PC-9 (cell line): ENCODE data around the gene SV2C. TPM values are rescaled to one million over a fixed set of nuclear protein-coding genes. Genes with fewer than 3 reads are reported as not detected.

Source experiments
- BruUV-seq: library from RNA; stranded (reverse); fragments of 400-500 nt; replicated peaks from 2 replicates; lab custom pipeline; 2021; lab: Mats Ljungman, UMichigan
- CTCF ChIA-PET: fragments of 300-600 bp; sonication (Branson Sonifier 250); formaldehyde crosslinking; loops from one replicate; lab custom pipeline; 2022; ENCODE audit warnings: antibody characterized with exemption; lab: Charles Lee
- POLR2A ChIA-PET: fragments of 300-600 bp; sonication (Branson Sonifier 250); formaldehyde crosslinking; loops from one replicate; lab custom pipeline; 2022; ENCODE audit warnings: antibody characterized with exemption; ENCODE audit not compliant: unreplicated experiment; lab: Charles Lee
- DNase-seq, 2 experiments: peaks; one replicate each; pipeline versions ENCODE4 v3.0.0 to v3.0.0-alpha.2; 2015 to 2022; ENCODE audit warnings: mixed read lengths in 1 of 2
- H2AFZ ChIP-seq: fragments of 200-600 bp; sonication (generic); 2 replicates; pipeline ENCODE4 v1.8.1; 2017; ENCODE audit warnings: antibody characterized with exemption
- H3F3A ChIP-seq: fragments of 200-600 bp; sonication (generic); 2 replicates; pipeline ENCODE4 v1.8.1; 2017; ENCODE audit warnings: antibody characterized with exemption, mild to moderate bottlenecking, low read depth; ENCODE audit not compliant: insufficient read depth
- H3K27ac ChIP-seq: fragments of 200-600 bp; sonication (generic); 2 replicates; pipeline ENCODE4 v1.6.1; 2016; ENCODE audit warnings: mixed run types
- H3K27me3 ChIP-seq: fragments of 200-600 bp; sonication (generic); 2 replicates; pipeline ENCODE4 v1.6.1; 2016; ENCODE audit warnings: low read depth, mixed run types; ENCODE audit not compliant: insufficient read depth
- H3K36me3 ChIP-seq: fragments of 200-600 bp; sonication (generic); 2 replicates; pipeline ENCODE4 v1.6.1; 2016; ENCODE audit warnings: low read depth, mixed run types
- H3K4me1 ChIP-seq: fragments of 200-600 bp; sonication (generic); replicated peaks from 2 replicates; pipeline ENCODE4 v1.6.1; 2016; ENCODE audit warnings: mixed run types; ENCODE audit not compliant: insufficient read depth
- H3K4me2 ChIP-seq: fragments of 200-600 bp; sonication (generic); 2 replicates; pipeline ENCODE4 v1.6.1; 2017; ENCODE audit warnings: mixed run types
- H3K4me3 ChIP-seq: fragments of 200-600 bp; sonication (generic); 2 replicates; pipeline ENCODE4 v1.6.1; 2016; ENCODE audit warnings: mixed run types
- H3K79me2 ChIP-seq: fragments of 200-600 bp; sonication (generic); 2 replicates; pipeline ENCODE4 v1.6.1; 2017; ENCODE audit warnings: low read depth, mixed run types
- H3K9me2 ChIP-seq: fragments of 200-600 bp; sonication (generic); 2 replicates; pipeline ENCODE4 v1.8.1; 2017; ENCODE audit warnings: mild to moderate bottlenecking; ENCODE audit not compliant: insufficient read depth
- H3K9me3 ChIP-seq: fragments of 200-600 bp; sonication (generic); 2 replicates; pipeline ENCODE4 v1.8.1; 2016; ENCODE audit warnings: low read depth; ENCODE audit not compliant: insufficient read depth
- H4K20me1 ChIP-seq: fragments of 200-600 bp; sonication (generic); 2 replicates; pipeline ENCODE4 v1.8.1; 2017; ENCODE audit not compliant: insufficient read depth
- CTCF ChIP-seq: fragments of 200-600 bp; sonication (generic); conservative IDR thresholded peaks from 2 replicates; pipeline ENCODE4 v1.6.1; 2017; ENCODE audit warnings: mixed run types, antibody characterized with exemption, mild to moderate bottlenecking, moderate library complexity
- EZH2 ChIP-seq: fragments of 200-600 bp; sonication (generic); IDR thresholded peaks from 2 replicates; pipeline ENCODE4 v1.8.0; 2017; ENCODE audit warnings: antibody characterized with exemption, low read depth
- intact Hi-C: fragments of 100-400 bp; cut with micrococcal nuclease; formaldehyde crosslinking; loops from one replicate; pipeline ENCODE4 v1.10.0; 2022; ENCODE audit not compliant: unreplicated experiment
- total RNA-seq: library from RNA; stranded (reverse); gene quantifications from 2 replicates; pipeline ENCODE4 v1.2.3, GENCODE V29; 2021

SV2C gene
- total RNA-seq, 1 experiment from 2014 or later = not detected

DNA sequence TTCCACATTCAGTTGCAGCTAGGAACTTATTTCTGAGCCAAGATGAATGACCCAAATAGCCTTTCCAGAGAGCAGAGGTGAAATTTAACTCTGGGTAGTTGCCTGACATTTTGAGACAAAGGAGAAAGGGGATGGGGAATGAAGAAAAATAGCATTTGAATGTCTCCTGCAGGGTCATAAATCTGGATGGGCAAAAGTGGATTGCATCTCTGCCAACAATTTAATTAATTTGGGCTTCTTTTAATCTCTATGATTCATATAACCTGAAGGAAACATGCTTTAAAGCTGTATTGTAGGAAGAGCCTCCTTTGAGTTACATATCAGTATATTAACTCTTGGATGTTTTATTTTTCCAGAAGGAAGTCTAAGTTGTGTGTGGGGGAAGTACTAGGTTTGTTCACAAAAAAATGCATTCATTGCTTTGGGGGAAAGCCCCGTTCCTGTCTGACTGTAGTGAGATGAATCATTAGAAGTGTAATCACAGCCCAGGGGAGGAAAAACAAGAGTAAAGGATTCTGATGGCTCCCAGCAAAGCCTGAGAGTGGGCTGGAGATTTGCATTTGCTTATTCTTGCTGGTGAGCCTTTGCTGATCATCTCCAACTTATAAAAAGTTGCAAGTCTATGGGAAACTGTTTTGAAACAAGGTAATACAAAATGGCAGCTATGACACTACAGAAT lies 186.9 kb downstream of the SV2C start:
- intact Hi-C loops = no loop called here
- no peak overlapping the region for H3K4me2 ChIP-seq
- no TSS peak for BruUV-seq

GRCh38 chr5:76271836-76272235 lies 188.7 kb downstream of the SV2C start:
- CTCF ChIA-PET = no interaction called here
- TF ChIP-seq CTCF (no peak), EZH2 (no peak)

More for the DNA sequence above, 186.9 kb downstream of the SV2C start:
- ChIA-PET POLR2A (no interaction called here), CTCF (no interaction called here)
- Histone ChIP-seq H3K4me1 (no peaks in the 10 kb centered on the region), H3K79me2 (no peaks in the 10 kb centered on the region), H3K4me3 (no peak overlapping the region), H3K9me2 (no peaks in the 10 kb centered on the region), H3F3A (no peaks in the 10 kb centered on the region), H2AFZ (no peak overlapping the region), H3K9me3 (no peaks in the 10 kb centered on the region), H3K36me3 (no peaks in the 10 kb centered on the region), H3K27me3 (no peaks in the 10 kb centered on the region), H4K20me1 (no peaks in the 10 kb centered on the region), H3K27ac (no peak overlapping the region)
- no peak for TF ChIP-seq EZH2
- TF ChIP-seq CTCF = no peak
- no peak for DNase-seq

GRCh38 chr5:76273206-76273885 lies 190.2 kb downstream of the SV2C start:
- no peaks in the 10 kb centered on the region for H4K20me1 ChIP-seq
- intact Hi-C loops = no loop called here
- no peaks in the 10 kb centered on the region for H3K9me3 ChIP-seq
- no peaks in the 10 kb centered on the region for H3K36me3 ChIP-seq
- no peaks in the 10 kb centered on the region for H3K9me2 ChIP-seq
- H3F3A ChIP-seq = no peaks in the 10 kb centered on the region
- H3K79me2 ChIP-seq = no peaks in the 10 kb centered on the region
- H3K27me3 ChIP-seq = no peaks in the 10 kb centered on the region
- H3K4me3 ChIP-seq = no peak overlapping the region
- no TSS peak for BruUV-seq
- no peak overlapping the region for H2AFZ ChIP-seq
- H3K27ac ChIP-seq = no peak overlapping the region
- TF ChIP-seq CTCF = no peak
- TF ChIP-seq EZH2 = no peak
- DNase-seq = no peak
- CTCF ChIA-PET = interaction anchor here (0.7 kb wide), 1 partner anchor 501 kb away, joined by 5 read pairs; no protein-coding TSS in a partner anchor
- H3K4me1 ChIP-seq = no peaks in the 10 kb centered on the region
- POLR2A ChIA-PET = no interaction called here
- H3K4me2 ChIP-seq = no peak overlapping the region

More at GRCh38 chr5:76271836-76272235, 188.7 kb downstream of the SV2C start:
- H3K4me2 ChIP-seq = no peak overlapping the region
- no peak overlapping the region for H3K4me3 ChIP-seq
- no peak overlapping the region for H3K27ac ChIP-seq
- no peaks in the 10 kb centered on the region for H3K79me2 ChIP-seq
- intact Hi-C loops = no loop called here
- BruUV-seq = no TSS peak
- no peaks in the 10 kb centered on the region for H3F3A ChIP-seq
- H3K27me3 ChIP-seq = no peaks in the 10 kb centered on the region
- no peak overlapping the region for H2AFZ ChIP-seq
- no peaks in the 10 kb centered on the region for H3K9me2 ChIP-seq
- H3K4me1 ChIP-seq = no peaks in the 10 kb centered on the region
- H4K20me1 ChIP-seq = no peaks in the 10 kb centered on the region
- DNase-seq = peak in 1 of 2 experiments; percentile 37
- no peaks in the 10 kb centered on the region for H3K36me3 ChIP-seq
- POLR2A ChIA-PET = no interaction called here
- no peaks in the 10 kb centered on the region for H3K9me3 ChIP-seq
